Measurements from ENCODE around the gene KASH5.

Gene KASH5

DNA sequence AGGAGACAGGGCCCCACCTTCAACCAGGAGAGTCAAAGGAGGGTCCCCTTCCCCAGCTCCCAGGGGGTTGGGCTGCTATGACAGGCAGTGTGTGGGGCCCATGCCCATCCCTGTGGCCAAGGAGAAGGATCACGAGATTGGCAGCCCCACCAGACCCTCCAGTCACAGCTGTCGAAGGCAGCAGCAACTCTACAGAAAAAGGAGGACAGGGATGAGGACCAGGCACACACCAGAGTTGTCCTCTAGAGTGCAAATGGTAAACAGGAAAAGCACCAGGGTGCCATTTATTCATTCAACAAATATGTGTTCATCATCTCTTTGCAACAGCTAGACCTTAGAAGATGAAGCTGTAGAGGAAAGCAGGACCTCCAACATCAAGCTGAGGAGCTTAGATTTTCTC lies 31.1 kb downstream of the KASH5 start:
- Histone ChIP-seq H3K9me3 (ENCODE audit: insufficient read depth, low read depth, low read length) (no peaks in the 10 kb centered on the region), H3K4me2 (ENCODE audit: low read depth, low read length, poor library complexity, severe bottlenecking) (no peak overlapping the region), H3K36me3 (ENCODE audit: insufficient read depth, low read length) (no peaks in the 10 kb centered on the region)

DNA sequence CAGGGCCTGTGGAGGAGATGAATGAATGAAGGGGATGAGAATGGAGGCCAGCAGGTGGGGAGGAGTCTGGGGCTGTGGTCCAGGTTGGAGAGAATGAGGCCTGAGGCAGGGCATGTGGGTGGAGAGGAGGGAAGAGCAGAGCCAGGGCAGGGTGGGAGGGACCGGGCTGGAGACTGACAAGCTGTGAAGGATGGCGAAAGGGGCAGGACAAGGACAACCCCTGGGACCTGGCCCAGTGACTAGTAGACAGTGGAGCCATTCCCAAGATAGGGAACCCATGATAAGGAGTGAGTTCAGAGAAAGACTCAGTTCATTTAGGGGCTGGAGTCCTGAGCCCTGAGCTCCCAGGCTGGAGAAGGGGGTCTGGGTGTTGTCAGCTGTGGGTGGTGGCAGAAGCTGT lies 32.2 kb downstream of the KASH5 start:
- Histone ChIP-seq H2AFZ (ENCODE audit: low read length) (no peak overlapping the region), H3K9me2 (replicated peaks; ENCODE audit: low read depth, low read length) (no peaks in the 10 kb centered on the region), H3K79me2 (ENCODE audit: insufficient read depth, low read length) (no peaks in the 10 kb centered on the region), H3K9me3 (ENCODE audit: insufficient read depth, low read depth, low read length) (no peaks in the 10 kb centered on the region), H3K27me3 (ENCODE audit: insufficient read depth, low read length, poor library complexity, severe bottlenecking) (no peaks in the 10 kb centered on the region), H3K4me2 (ENCODE audit: low read depth, low read length, poor library complexity, severe bottlenecking) (no peak overlapping the region), H3K36me3 (ENCODE audit: insufficient read depth, low read length) (no peaks in the 10 kb centered on the region), H3K9ac (ENCODE audit: low read depth, low read length, poor library complexity, severe bottlenecking) (no peak overlapping the region), H3K4me3 (ENCODE audit: low read length, poor library complexity, severe bottlenecking) (no peak overlapping the region), H3F3A (ENCODE audit: low read depth) (no peaks in the 10 kb centered on the region), H4K20me1 (ENCODE audit: insufficient read depth, low read length, poor library complexity, severe bottlenecking) (no peaks in the 10 kb centered on the region), H3K4me1 (ENCODE audit: insufficient read depth, low read length, poor library complexity, severe bottlenecking) (peaks cover 57% of the 10 kb centered on the region)
- no peak for TF ChIP-seq EZH2phosphoT487 (IDR thresholded peaks at IDR 0.05; ENCODE audit: borderline replicate concordance)

More for the DNA sequence above, 31.1 kb downstream of the KASH5 start:
- Histone ChIP-seq H3F3A (ENCODE audit: low read depth) (no peaks in the 10 kb centered on the region), H3K4me3 (ENCODE audit: low read length, poor library complexity, severe bottlenecking) (no peak overlapping the region), H4K20me1 (ENCODE audit: insufficient read depth, low read length, poor library complexity, severe bottlenecking) (no peaks in the 10 kb centered on the region), H3K9ac (ENCODE audit: low read depth, low read length, poor library complexity, severe bottlenecking) (no peak overlapping the region), H3K79me2 (ENCODE audit: insufficient read depth, low read length) (no peaks in the 10 kb centered on the region), H3K27me3 (ENCODE audit: insufficient read depth, low read length, poor library complexity, severe bottlenecking) (no peaks in the 10 kb centered on the region), H3K9me2 (replicated peaks; ENCODE audit: low read depth, low read length) (no peaks in the 10 kb centered on the region), H3K4me1 (ENCODE audit: insufficient read depth, low read length, poor library complexity, severe bottlenecking) (peaks cover 55% of the 10 kb centered on the region), H2AFZ (ENCODE audit: low read length) (no peak overlapping the region)
- TF ChIP-seq, protein P1, sequence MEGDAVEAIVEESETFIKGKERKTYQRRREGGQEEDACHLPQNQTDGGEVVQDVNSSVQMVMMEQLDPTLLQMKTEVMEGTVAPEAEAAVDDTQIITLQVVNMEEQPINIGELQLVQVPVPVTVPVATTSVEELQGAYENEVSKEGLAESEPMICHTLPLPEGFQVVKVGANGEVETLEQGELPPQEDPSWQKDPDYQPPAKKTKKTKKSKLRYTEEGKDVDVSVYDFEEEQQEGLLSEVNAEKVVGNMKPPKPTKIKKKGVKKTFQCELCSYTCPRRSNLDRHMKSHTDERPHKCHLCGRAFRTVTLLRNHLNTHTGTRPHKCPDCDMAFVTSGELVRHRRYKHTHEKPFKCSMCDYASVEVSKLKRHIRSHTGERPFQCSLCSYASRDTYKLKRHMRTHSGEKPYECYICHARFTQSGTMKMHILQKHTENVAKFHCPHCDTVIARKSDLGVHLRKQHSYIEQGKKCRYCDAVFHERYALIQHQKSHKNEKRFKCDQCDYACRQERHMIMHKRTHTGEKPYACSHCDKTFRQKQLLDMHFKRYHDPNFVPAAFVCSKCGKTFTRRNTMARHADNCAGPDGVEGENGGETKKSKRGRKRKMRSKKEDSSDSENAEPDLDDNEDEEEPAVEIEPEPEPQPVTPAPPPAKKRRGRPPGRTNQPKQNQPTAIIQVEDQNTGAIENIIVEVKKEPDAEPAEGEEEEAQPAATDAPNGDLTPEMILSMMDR (conservative IDR thresholded peaks at IDR 0.05; ENCODE audit: low read length): no peak
- no peak for TF ChIP-seq EZH2phosphoT487 (IDR thresholded peaks at IDR 0.05; ENCODE audit: borderline replicate concordance)

DNA sequence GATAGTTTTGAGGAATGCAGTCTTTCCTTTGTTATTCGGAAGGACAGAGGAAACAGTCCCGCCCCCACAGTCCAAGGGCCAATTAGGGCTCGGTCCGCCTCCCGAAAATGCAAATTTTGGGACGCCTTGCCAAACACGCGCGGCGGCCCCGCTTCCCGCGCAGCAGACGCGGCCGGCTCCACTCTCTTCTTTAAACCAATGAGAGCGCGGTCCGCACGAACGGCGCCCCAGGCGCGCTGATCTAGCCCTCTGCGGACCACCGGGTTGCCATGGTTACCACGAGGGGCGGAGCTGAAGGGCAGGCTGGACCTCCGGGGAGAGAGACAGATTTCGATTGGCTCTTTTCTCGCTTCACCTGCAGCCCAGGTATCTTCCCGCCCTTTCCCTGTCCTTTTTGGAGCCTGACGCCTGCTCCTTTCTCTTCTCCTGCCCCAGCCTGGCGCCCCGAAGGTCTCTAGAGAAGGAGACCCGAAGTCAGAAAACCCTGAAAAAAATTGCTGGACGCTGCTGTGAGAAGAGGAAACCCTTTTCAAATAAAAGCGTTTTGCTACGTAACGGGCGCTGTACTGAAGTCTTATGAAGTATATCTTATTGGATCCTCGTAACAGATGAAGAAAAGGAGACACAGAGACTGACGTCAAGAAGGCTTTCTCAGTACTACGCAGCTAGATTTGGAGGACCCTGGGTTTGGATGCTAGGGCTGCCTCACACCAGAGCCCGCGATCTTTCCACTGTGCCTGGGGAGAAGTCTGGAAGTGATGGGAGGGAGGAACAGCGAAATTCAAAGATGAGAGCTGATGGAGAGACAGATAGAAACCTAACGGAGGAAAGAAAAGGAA lies 33.2 kb downstream of the KASH5 start:
- H2AFZ ChIP-seq (ENCODE audit: low read length): no peak overlapping the region
- H3K9me3 ChIP-seq (ENCODE audit: insufficient read depth, low read depth, low read length): no peaks in the 10 kb centered on the region
- no peak overlapping the region for H3K4me2 ChIP-seq (ENCODE audit: low read depth, low read length, poor library complexity, severe bottlenecking)
- TF ChIP-seq EZH2phosphoT487 (IDR thresholded peaks at IDR 0.05; ENCODE audit: borderline replicate concordance): no peak
- TF ChIP-seq, protein P1 (conservative IDR thresholded peaks at IDR 0.05; ENCODE audit: low read length): no peak
- H3F3A ChIP-seq (ENCODE audit: low read depth): no peaks in the 10 kb centered on the region
- no peaks in the 10 kb centered on the region for H3K27me3 ChIP-seq (ENCODE audit: insufficient read depth, low read length, poor library complexity, severe bottlenecking)
- no peak overlapping the region for H3K4me3 ChIP-seq (ENCODE audit: low read length, poor library complexity, severe bottlenecking)
- H3K9ac ChIP-seq (ENCODE audit: low read depth, low read length, poor library complexity, severe bottlenecking): no peak overlapping the region
- H3K9me2 ChIP-seq (replicated peaks; ENCODE audit: low read depth, low read length): no peaks in the 10 kb centered on the region
- H3K79me2 ChIP-seq (ENCODE audit: insufficient read depth, low read length): no peaks in the 10 kb centered on the region
- H4K20me1 ChIP-seq (ENCODE audit: insufficient read depth, low read length, poor library complexity, severe bottlenecking): no peaks in the 10 kb centered on the region
- H3K36me3 ChIP-seq (ENCODE audit: insufficient read depth, low read length): no peaks in the 10 kb centered on the region
- H3K4me1 ChIP-seq (ENCODE audit: insufficient read depth, low read length, poor library complexity, severe bottlenecking): peaks cover 53% of the 10 kb centered on the region

DNA sequence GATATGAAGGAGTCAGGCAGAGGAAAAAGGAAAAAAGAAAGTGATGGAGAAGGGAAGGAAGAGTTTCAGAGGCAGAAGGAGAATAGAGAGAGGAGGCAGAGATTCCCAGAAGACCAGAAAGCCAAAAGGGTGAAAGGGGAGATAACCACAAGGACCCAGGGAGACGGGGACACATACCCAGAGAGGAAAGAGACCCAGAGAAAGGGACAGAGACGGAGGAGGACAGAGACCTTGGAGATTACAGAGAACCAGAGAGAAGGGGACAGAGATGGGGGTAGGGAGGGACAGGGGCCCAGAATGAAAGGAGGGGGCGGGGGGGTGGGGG lies 33.8 kb downstream of the KASH5 start:
- no peak overlapping the region for H3K4me3 ChIP-seq (ENCODE audit: low read length, poor library complexity, severe bottlenecking)
- no peaks in the 10 kb centered on the region for H3K79me2 ChIP-seq (ENCODE audit: insufficient read depth, low read length)
- no peaks in the 10 kb centered on the region for H3K36me3 ChIP-seq (ENCODE audit: insufficient read depth, low read length)
- H2AFZ ChIP-seq (ENCODE audit: low read length): no peak overlapping the region
- H3K9me3 ChIP-seq (ENCODE audit: insufficient read depth, low read depth, low read length): no peaks in the 10 kb centered on the region
- H3K9me2 ChIP-seq (replicated peaks; ENCODE audit: low read depth, low read length): no peaks in the 10 kb centered on the region
- H3K4me1 ChIP-seq (ENCODE audit: insufficient read depth, low read length, poor library complexity, severe bottlenecking): peaks cover 49% of the 10 kb centered on the region
- TF ChIP-seq, protein P1 (conservative IDR thresholded peaks at IDR 0.05; ENCODE audit: low read length): no peak
- TF ChIP-seq EZH2phosphoT487 (IDR thresholded peaks at IDR 0.05; ENCODE audit: borderline replicate concordance): no peak
- H4K20me1 ChIP-seq (ENCODE audit: insufficient read depth, low read length, poor library complexity, severe bottlenecking): no peaks in the 10 kb centered on the region
- H3K9ac ChIP-seq (ENCODE audit: low read depth, low read length, poor library complexity, severe bottlenecking): no peak overlapping the region
- H3K27me3 ChIP-seq (ENCODE audit: insufficient read depth, low read length, poor library complexity, severe bottlenecking): no peaks in the 10 kb centered on the region
- no peaks in the 10 kb centered on the region for H3F3A ChIP-seq (ENCODE audit: low read depth)
- H3K4me2 ChIP-seq (ENCODE audit: low read depth, low read length, poor library complexity, severe bottlenecking): no peak overlapping the region

Measured in Loucy (cell line).